H1 (cell line): ENCODE measurements around the gene NR2F1-AS1. TPM values are rescaled to one million over a fixed set of nuclear protein-coding genes. Genes with fewer than 3 reads are reported as not detected.
A peak's percentile ranks its signal among the peaks of the same experiment; 100 is the strongest.

Experiments
- CTCF ChIA-PET: fragments of 300-600 bp; sonication (Branson Sonifier 250); formaldehyde crosslinking; loops from one replicate; lab custom pipeline; 2021; ENCODE audit not compliant: partially characterized antibody; lab: Charles Lee
- POLR2A ChIA-PET: fragments of 300-600 bp; sonication (Branson Sonifier 250); formaldehyde crosslinking; loops from one replicate; lab custom pipeline; 2021; ENCODE audit warnings: inconsistent platforms; ENCODE audit not compliant: partially characterized antibody; lab: Charles Lee
- DNase-seq, 2 experiments: peaks; one replicate each; pipeline versions ENCODE4 v3.0.0 to v3.0.0-alpha.2; 2010 to 2022; ENCODE audit warnings: low spot score in 2 of 2, low read depth in 1 of 2, mixed read lengths in 1 of 2
- FAIRE-seq: peaks from 2 replicates; lab custom pipeline; 2011; peaks lifted over from hg19 to GRCh38; lab: Jason Lieb, UNC
- H2AFZ ChIP-seq: 2 replicates; pipeline ENCODE4 v1.8.1; 2012; ENCODE audit warnings: low read length, inconsistent platforms
- H2AK5ac ChIP-seq: 2 replicates; pipeline ENCODE4 v1.6.1; 2013; ENCODE audit warnings: low read depth, low read length
- H2BK120ac ChIP-seq: replicated peaks from 2 replicates; pipeline ENCODE3; 2013; ENCODE audit warnings: low read depth, low read length, inconsistent platforms
- H2BK12ac ChIP-seq: 2 replicates; pipeline ENCODE4 v1.6.1; 2013; ENCODE audit warnings: low read depth, low read length
- H2BK15ac ChIP-seq: 2 replicates; pipeline ENCODE4 v1.6.1; 2013; ENCODE audit warnings: low read length
- H2BK20ac ChIP-seq: 2 replicates; pipeline ENCODE4 v1.6.1; 2013; ENCODE audit warnings: low read length
- H2BK5ac ChIP-seq: 2 replicates; pipeline ENCODE4 v1.6.1; 2013; ENCODE audit warnings: low read depth, low read length
- H3K14ac ChIP-seq: 2 replicates; pipeline ENCODE4 v1.6.1; 2013; ENCODE audit warnings: inconsistent platforms; ENCODE audit not compliant: insufficient read length
- H3K18ac ChIP-seq: 2 replicates; pipeline ENCODE4 v1.6.1; 2013; ENCODE audit warnings: low read length; ENCODE audit errors: extremely low read depth
- H3K23ac ChIP-seq: 2 replicates; pipeline ENCODE4 v1.6.1; 2013; ENCODE audit warnings: inconsistent platforms; ENCODE audit not compliant: insufficient read length
- H3K23me2 ChIP-seq: 2 replicates; pipeline ENCODE4 v1.6.1; 2013; ENCODE audit warnings: low read depth, low read length
- H3K27ac ChIP-seq: 2 replicates; pipeline ENCODE4 v1.6.1; 2011; ENCODE audit warnings: low read depth, low read length, inconsistent platforms
- H3K27me3 ChIP-seq, 4 experiments: replicated peaks in 1 of 4; 1 replicate in 1 of 4; 2 replicates in 3 of 4; pipeline versions ENCODE4 v1.6.1 to v1.8.1; 2011 to 2013; ENCODE audit warnings: low read length in 3 of 4, mild to moderate bottlenecking in 3 of 4, inconsistent platforms in 2 of 4, mixed read lengths in 2 of 4, moderate library complexity in 1 of 4; ENCODE audit not compliant: control insufficient read depth in 3 of 4, insufficient read depth in 3 of 4; ENCODE audit errors: extremely low read depth in 1 of 4
- H3K36me3 ChIP-seq, 4 experiments: 2 replicates each; pipeline versions ENCODE4 v1.6.1 to v1.8.1; 2011 to 2013; ENCODE audit warnings: mild to moderate bottlenecking in 4 of 4, low read length in 3 of 4, moderate library complexity in 2 of 4, control low read depth in 1 of 4, inconsistent platforms in 1 of 4; ENCODE audit not compliant: insufficient read depth in 4 of 4, control insufficient read depth in 2 of 4
- H3K4ac ChIP-seq: replicated peaks from 2 replicates; pipeline ENCODE3; 2013; ENCODE audit warnings: low read length, low read depth, mixed read lengths, inconsistent platforms; ENCODE audit not compliant: insufficient read length
- H3K4me1 ChIP-seq, 4 experiments: replicated peaks in 1 of 4; 1 replicate in 1 of 4; 2 replicates in 3 of 4; pipeline versions ENCODE4 v1.6.1 to v1.8.1; 2011 to 2013; ENCODE audit warnings: low read length in 3 of 4, inconsistent platforms in 2 of 4, mixed read lengths in 1 of 4; ENCODE audit not compliant: insufficient read depth in 4 of 4, control insufficient read depth in 3 of 4
- H3K4me2 ChIP-seq, 2 experiments: 2 replicates each; pipeline versions ENCODE4 v1.6.1 to v1.8.1; 2011 to 2013; ENCODE audit warnings: low read depth in 2 of 2, low read length in 2 of 2, control low read depth in 1 of 2, inconsistent platforms in 1 of 2, mild to moderate bottlenecking in 1 of 2; ENCODE audit not compliant: insufficient read depth in 1 of 2
- H3K4me3 ChIP-seq, 4 experiments: fragments of 200-600, 300-600 bp in 1 of 4; sonication (generic), shearing (Covaris generic), sonication (Bioruptor Twin) in 1 of 4; 2 replicates each; pipeline versions ENCODE4 v1.5.1 to v1.8.1; 2011 to 2016; ENCODE audit warnings: low read length in 4 of 4, low read depth in 3 of 4, control low read depth in 2 of 4, inconsistent platforms in 2 of 4, mild to moderate bottlenecking in 2 of 4, mixed read lengths in 1 of 4, moderate library complexity in 1 of 4; ENCODE audit not compliant: insufficient read depth in 2 of 4; ENCODE audit errors: extremely low read depth in 1 of 4
- H3K56ac ChIP-seq: replicated peaks from 2 replicates; pipeline ENCODE3; 2013; ENCODE audit warnings: low read depth, mild to moderate bottlenecking, mixed read lengths, low read length, inconsistent platforms; ENCODE audit not compliant: insufficient read length
- H3K79me1 ChIP-seq: 2 replicates; pipeline ENCODE4 v1.6.1; 2013; ENCODE audit warnings: low read depth, low read length, control low read depth
- H3K79me2 ChIP-seq, 2 experiments: 2 replicates each; pipeline versions ENCODE4 v1.6.1 to v1.8.1; 2012 to 2013; ENCODE audit warnings: low read length in 2 of 2, mild to moderate bottlenecking in 2 of 2, inconsistent platforms in 1 of 2; ENCODE audit not compliant: insufficient read depth in 2 of 2, control insufficient read depth in 1 of 2
- H3K9ac ChIP-seq, 4 experiments: replicated peaks in 1 of 4; 1 replicate in 1 of 4; 2 replicates in 3 of 4; pipeline versions ENCODE4 v1.6.1 to v1.8.1; 2011 to 2013; ENCODE audit warnings: low read depth in 3 of 4, low read length in 3 of 4, control low read depth in 2 of 4, mild to moderate bottlenecking in 2 of 4, moderate library complexity in 2 of 4, inconsistent platforms in 1 of 4; ENCODE audit errors: extremely low read depth in 1 of 4
- H3K9me3 ChIP-seq, 2 experiments: 2 replicates each; pipeline versions ENCODE4 v1.6.1 to v1.8.1; 2012 to 2013; ENCODE audit warnings: mild to moderate bottlenecking in 2 of 2, moderate library complexity in 2 of 2, control low read depth in 1 of 2, inconsistent platforms in 1 of 2, low read depth in 1 of 2, low read length in 1 of 2, mixed read lengths in 1 of 2; ENCODE audit not compliant: insufficient read depth in 2 of 2
- H4K20me1 ChIP-seq, 2 experiments: replicated peaks in 1 of 2; 2 replicates each; pipeline versions ENCODE3 to v1.8.1; 2011 to 2013; ENCODE audit warnings: inconsistent platforms in 2 of 2, low read length in 2 of 2, mild to moderate bottlenecking in 1 of 2; ENCODE audit not compliant: insufficient read depth in 2 of 2, control insufficient read depth in 1 of 2
- H4K5ac ChIP-seq: 2 replicates; pipeline ENCODE4 v1.6.1; 2013; ENCODE audit warnings: low read length, low read depth, mixed read lengths, inconsistent platforms; ENCODE audit not compliant: insufficient read length
- H4K8ac ChIP-seq: 2 replicates; pipeline ENCODE4 v1.8.0; 2013; ENCODE audit warnings: mild to moderate bottlenecking, moderate library complexity, low read length, inconsistent platforms; ENCODE audit not compliant: insufficient read depth; ENCODE audit errors: extremely low read depth
- H4K91ac ChIP-seq: replicated peaks from 2 replicates; pipeline ENCODE3; 2013; ENCODE audit warnings: low read length, mixed read lengths, inconsistent platforms; ENCODE audit not compliant: insufficient read length
- CBX5 ChIP-seq: fragments of 300-800, 300-1000 bp; sonication (generic); IDR thresholded peaks from 2 replicates; pipeline ENCODE4 v1.7.1; 2016; ENCODE audit warnings: antibody characterized with exemption, low read length, low read depth
- CEBPB ChIP-seq: IDR thresholded peaks from 2 replicates; pipeline ENCODE4 v1.6.1; 2012; ENCODE audit warnings: low read depth, low read length
- CREB1 ChIP-seq: IDR thresholded peaks from 2 replicates; pipeline ENCODE4 v1.6.1; 2012; ENCODE audit warnings: inconsistent platforms
- JUN ChIP-seq: IDR thresholded peaks from 2 replicates; pipeline ENCODE4 v1.6.1; 2011; ENCODE audit warnings: low read depth, mild to moderate bottlenecking, improper control_type of control experiment, low read length
- KDM4A ChIP-seq: IDR thresholded peaks from one replicate; pipeline ENCODE4 v1.7.1; 2012; ENCODE audit warnings: low read depth, mild to moderate bottlenecking, moderate library complexity, low read length, inconsistent platforms; ENCODE audit not compliant: severe bottlenecking
- SIRT6 ChIP-seq: IDR thresholded peaks from one replicate; pipeline ENCODE4 v1.7.1; 2012; ENCODE audit warnings: low read length, inconsistent platforms
- SP2 ChIP-seq: IDR thresholded peaks from 2 replicates; pipeline ENCODE4 v1.6.1; 2012; ENCODE audit warnings: mild to moderate bottlenecking, low read length, inconsistent platforms
- YY1 ChIP-seq: IDR thresholded peaks from 2 replicates; pipeline ENCODE4 v1.6.1; 2011; ENCODE audit warnings: low read depth, mild to moderate bottlenecking, low read length
- WGBS, 2 experiments: shearing (Covaris generic) in 1 of 2; methylation state at CpG; one replicate each; pipeline versions ENCODE4 v1.1.6 to v1.1.7; 2013 to 2015; ENCODE audit warnings: low lambda C conversion rate in 2 of 2, mixed read lengths in 2 of 2, inconsistent platforms in 1 of 2, low coverage in 1 of 2, missing lambda C conversion rate in 1 of 2; ENCODE audit not compliant: insufficient replicate concordance in 2 of 2, insufficient coverage in 1 of 2, insufficient read length in 1 of 2; ENCODE audit errors: extremely low coverage in 1 of 2, missing lambda C conversion rate in 1 of 2; 5-methylcytosine and 5-hydroxymethylcytosine counted together
- polyA plus RNA-seq, 7 experiments: library from polyadenylated mRNA; depleted of rRNA in 3 of 7; stranded (reverse) in 5 of 7; unstranded in 2 of 7; fragments of >200 nt in 5 of 7; fragments of 200-250 nt in 2 of 7; gene quantifications; 1 replicate in 5 of 7; 2 replicates in 1 of 7; 4 replicates in 1 of 7; pipeline versions ENCODE4 v1.2.1 to v1.2.3, GENCODE V29; 2011 to 2013; ENCODE audit warnings: missing spikeins in 2 of 7, mixed read lengths in 2 of 7
- total RNA-seq: library from RNA; stranded (reverse); fragmentation: NEBNext Ultra II Directional; extraction: Animal tissue kit (Norgen Biotek cat#: 25700); gene quantifications from 2 replicates; pipeline ENCODE4 v1.2.1, GENCODE V29; 2021

NR2F1-AS1 gene
- total and polyA plus RNA-seq, 2 of the 8 experiments (the other 6 are each of a cell fraction or from before 2014, with no cell fraction given) = 1.6 to 5.6 TPM

DNA sequence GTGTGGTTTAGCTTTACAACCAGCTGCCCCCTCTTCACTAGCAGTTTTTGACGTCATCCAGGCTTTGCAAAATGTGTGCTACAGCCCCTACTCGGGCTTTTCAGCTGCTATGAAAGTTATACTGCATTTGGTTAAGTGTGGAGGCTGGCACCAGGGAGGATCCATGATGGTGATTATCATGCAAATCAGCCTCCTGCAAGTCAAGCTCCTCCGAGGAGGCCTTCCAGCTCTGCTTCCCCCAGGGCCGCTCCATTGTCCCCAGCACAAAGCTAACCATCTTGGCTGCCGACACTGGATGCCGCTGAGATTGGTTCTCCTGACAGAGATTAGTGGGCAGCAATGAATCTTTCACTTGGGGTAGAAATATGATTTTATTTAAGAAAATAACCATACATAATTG lies 159.6 kb downstream of the NR2F1-AS1 start:
- ChIA-PET CTCF (interaction anchor here (0.7 to 2.2 kb wide), 5 partner anchors 10 to 380 kb away, joined by 3 to 10 read pairs (median 3); no protein-coding TSS in a partner anchor), POLR2A (no interaction called here)
- H3K56ac ChIP-seq = no peak overlapping the region
- no peaks in the 10 kb centered on the region for H4K20me1 ChIP-seq
- H2BK12ac ChIP-seq = no peak overlapping the region
- H3K79me1 ChIP-seq = no peaks in the 10 kb centered on the region
- DNase-seq = peak; percentile 33 to 57
- no peaks in the 10 kb centered on the region for H3K23me2 ChIP-seq
- no peak overlapping the region for H3K23ac ChIP-seq
- no peak overlapping the region for H3K18ac ChIP-seq
- no peak overlapping the region for H2AK5ac ChIP-seq
- no peak overlapping the region for H4K91ac ChIP-seq
- H4K8ac ChIP-seq = no peak overlapping the region
- no peaks in the 10 kb centered on the region for H3K36me3 ChIP-seq
- H3K27me3 ChIP-seq = no peaks in the 10 kb centered on the region
- no peak overlapping the region for H4K5ac ChIP-seq
- peak overlapping the region; percentile 22 to 49; a peak in 3 of 4 replicates for H3K4me2 ChIP-seq
- H2BK5ac ChIP-seq = no peak overlapping the region; the same call in 1 of the 2 replicates
- peak overlapping the region; percentile 29; the same call in 1 of the 2 replicates for H3K27ac ChIP-seq
- no peak overlapping the region for H3K9ac ChIP-seq
- H3K14ac ChIP-seq = no peak overlapping the region
- no peak overlapping the region for H2BK15ac ChIP-seq
- H3K4ac ChIP-seq = no peak overlapping the region
- FAIRE-seq = peak; percentile 68
- no peaks in the 10 kb centered on the region for H3K9me3 ChIP-seq
- H3K4me3 ChIP-seq = peak overlapping the region in 1 of 4 experiments; percentile 38; a peak in 1 of 8 replicates
- H3K79me2 ChIP-seq = no peaks in the 10 kb centered on the region
- H2BK120ac ChIP-seq = no peak overlapping the region
- 24% methylated on average over 6 of the region's 6 CpGs; no CpG with 5 or more reads in 1 of the 2 experiments for WGBS, 2 experiments
- H2BK20ac ChIP-seq = no peak overlapping the region
- no peak overlapping the region for H2AFZ ChIP-seq
- H3K4me1 ChIP-seq = peaks cover 8 to 26% (median 15%) of the 10 kb centered on the region in 4 experiments; a peak in 6 of 7 replicates
- TF ChIP-seq SIRT6 (no peak), YY1 (peak; percentile 65; the same call in 1 of the 2 replicates), CBX5 (no peak), CREB1 (no peak; the same call in 1 of the 2 replicates), SP2 (no peak), CEBPB (no peak), JUN (no peak), KDM4A (no peak)
